Esophagus squamous epithelium (tissue), 4 donors: ENCODE measurements around the gene TMEM164.

ENCODE experiments used
- POLR2A ChIP-seq, 4 donors: fragments of 450-650 bp; IDR thresholded peaks; one replicate each; pipeline ENCODE4 v1.6.1; 2017; ENCODE audit warnings: antibody characterized with exemption in 4 of 4, mild to moderate bottlenecking in 4 of 4, moderate library complexity in 3 of 4
- TF ChIP-seq, protein P1 (sequence below), 6 experiments: fragments of 450-650 bp in 4 of 6; fragments of 200-600 bp in 2 of 6; sonication (generic) in 2 of 6; IDR thresholded peaks; one replicate each; pipeline ENCODE4 v1.5.1; 2016 to 2019; ENCODE audit warnings: antibody characterized with exemption in 6 of 6, mild to moderate bottlenecking in 4 of 6, moderate library complexity in 4 of 6

DNA sequence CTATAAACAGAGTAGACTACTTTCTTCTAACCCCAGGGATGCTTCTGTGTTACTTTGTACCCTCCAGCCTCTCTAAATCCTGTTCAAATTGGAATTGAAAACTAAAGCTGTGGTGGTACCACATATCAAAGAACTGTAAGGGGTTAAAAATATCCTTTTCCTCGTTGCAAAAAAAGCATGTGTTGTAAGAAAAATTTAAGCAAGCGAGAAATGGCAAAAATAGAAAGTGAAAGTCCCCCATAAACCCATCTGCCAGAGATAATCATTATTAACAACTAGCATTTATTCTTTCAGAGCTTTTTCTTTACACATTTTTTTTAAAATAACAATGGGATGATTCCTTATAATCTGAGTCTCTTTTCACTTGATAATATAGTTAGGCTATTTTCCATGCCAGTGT, 40.6 kb downstream of the TMEM164 start:
- TF ChIP-seq, protein P1, sequence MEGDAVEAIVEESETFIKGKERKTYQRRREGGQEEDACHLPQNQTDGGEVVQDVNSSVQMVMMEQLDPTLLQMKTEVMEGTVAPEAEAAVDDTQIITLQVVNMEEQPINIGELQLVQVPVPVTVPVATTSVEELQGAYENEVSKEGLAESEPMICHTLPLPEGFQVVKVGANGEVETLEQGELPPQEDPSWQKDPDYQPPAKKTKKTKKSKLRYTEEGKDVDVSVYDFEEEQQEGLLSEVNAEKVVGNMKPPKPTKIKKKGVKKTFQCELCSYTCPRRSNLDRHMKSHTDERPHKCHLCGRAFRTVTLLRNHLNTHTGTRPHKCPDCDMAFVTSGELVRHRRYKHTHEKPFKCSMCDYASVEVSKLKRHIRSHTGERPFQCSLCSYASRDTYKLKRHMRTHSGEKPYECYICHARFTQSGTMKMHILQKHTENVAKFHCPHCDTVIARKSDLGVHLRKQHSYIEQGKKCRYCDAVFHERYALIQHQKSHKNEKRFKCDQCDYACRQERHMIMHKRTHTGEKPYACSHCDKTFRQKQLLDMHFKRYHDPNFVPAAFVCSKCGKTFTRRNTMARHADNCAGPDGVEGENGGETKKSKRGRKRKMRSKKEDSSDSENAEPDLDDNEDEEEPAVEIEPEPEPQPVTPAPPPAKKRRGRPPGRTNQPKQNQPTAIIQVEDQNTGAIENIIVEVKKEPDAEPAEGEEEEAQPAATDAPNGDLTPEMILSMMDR (IDR thresholded peaks at IDR 0.05): no peak
- TF ChIP-seq POLR2A (IDR thresholded peaks at IDR 0.05): no peak
